Measurements from ENCODE around the gene TAF1D.

The TAF1D gene

GRCh38 chr11:93733474-93733873, 7.8 kb downstream of the TAF1D start:
- Histone ChIP-seq H3K27ac (peak overlapping the region; percentile 59), H3K4me3 (ENCODE audit: low read depth in 1 of 2, low read length in 1 of 2) (no peak overlapping the region), H3K4me1 (ENCODE audit: control insufficient read depth in 1 of 2, insufficient read depth in 1 of 2, low read depth in 1 of 2, low read length in 1 of 2) (peaks cover 4 to 13% of the 10 kb centered on the region in 2 experiments), H3K36me3 (peaks cover 100% of the 10 kb centered on the region), H3K9me3 (no peaks in the 10 kb centered on the region), H3K27me3 (no peaks in the 10 kb centered on the region)
- TF ChIP-seq CTCF (IDR thresholded peaks at IDR 0.05), result no peak

DNA sequence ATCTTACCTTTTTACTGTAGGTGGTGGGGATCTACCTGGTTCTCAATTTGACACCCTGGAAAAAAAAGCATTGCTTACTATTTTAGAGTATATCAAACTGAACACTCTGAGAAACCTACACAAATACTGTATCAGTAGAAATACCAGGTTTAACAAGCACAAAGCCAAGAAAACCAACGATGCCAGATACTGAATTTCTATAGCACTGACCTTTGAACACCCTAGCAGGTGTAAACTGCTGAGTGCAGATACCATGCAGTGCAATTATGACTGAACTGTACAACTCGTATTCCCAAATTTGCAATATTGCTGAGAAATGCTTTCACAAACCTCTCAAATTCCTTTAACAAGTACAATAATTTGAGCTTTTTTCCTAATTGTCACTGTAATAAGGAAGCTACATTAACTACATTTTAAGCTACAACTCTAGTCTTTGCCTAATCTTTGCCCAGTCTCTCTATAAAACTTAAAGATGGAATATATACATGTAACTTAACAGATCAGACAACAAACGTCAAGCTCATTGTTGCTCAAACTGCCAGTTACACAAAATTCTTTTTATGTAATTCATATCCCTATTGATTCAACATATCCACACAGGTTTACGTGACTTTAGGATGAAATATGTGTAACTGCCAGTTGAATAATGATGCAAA, 8.9 kb downstream of the TAF1D start:
- Histone ChIP-seq H3K4me3 (ENCODE audit: low read depth in 1 of 2, low read length in 1 of 2) (no peak overlapping the region), H3K36me3 (peaks cover 100% of the 10 kb centered on the region), H3K27ac (peak overlapping the region; percentile 23), H3K4me1 (ENCODE audit: control insufficient read depth in 1 of 2, insufficient read depth in 1 of 2, low read depth in 1 of 2, low read length in 1 of 2) (peaks cover 4 to 12% of the 10 kb centered on the region in 2 experiments), H3K9me3 (no peaks in the 10 kb centered on the region), H3K27me3 (no peaks in the 10 kb centered on the region)
- TF ChIP-seq CTCF (IDR thresholded peaks at IDR 0.05), result no peak

DNA sequence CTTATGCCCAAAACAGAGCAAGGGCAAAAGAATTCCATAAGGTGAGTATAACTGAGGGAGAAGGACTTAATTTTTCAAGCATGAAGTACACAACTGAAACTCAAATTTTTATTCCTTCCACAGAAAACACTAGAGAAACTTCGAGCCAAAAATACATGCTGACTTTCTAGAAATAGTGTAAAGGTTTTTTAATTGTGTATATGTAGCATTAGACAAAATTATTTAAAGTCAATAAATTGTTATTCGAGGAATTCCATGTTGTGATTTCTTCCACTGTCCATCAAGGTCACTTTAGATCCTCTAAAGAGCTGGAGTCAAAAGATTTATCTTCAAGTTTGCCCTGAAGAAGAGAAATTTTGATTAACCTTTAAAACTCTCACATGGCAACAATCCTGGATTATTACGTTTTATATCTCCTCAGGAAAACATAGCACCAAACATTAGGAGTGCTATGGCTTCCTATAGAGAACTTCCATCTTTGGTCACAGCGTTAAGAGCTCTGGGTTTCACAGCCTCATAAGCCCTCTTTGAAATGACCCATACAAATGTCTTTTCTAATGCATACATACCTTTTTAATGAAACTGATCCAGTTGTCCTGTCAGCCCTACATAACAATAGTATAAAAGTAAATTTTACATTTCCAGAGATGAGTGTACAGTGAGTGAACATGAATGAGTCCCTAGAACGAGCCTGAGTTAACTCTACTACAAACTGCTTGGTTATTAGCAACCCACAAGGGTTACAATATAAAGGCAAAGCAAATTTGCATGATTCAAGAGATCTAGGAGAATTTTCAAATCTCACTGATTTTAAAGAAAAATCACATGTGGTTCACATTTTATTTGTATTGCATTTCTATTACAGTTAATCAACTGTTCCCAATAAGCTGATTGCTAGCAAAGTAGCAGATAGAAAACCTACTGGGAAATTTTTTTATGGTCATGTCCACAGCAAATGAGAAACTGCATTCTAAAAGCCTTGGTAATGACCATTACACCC, 10.9 kb downstream of the TAF1D start:
- Histone ChIP-seq H3K9me3 (no peaks in the 10 kb centered on the region), H3K36me3 (peaks cover 96% of the 10 kb centered on the region), H3K27me3 (no peaks in the 10 kb centered on the region), H3K27ac (peak overlapping the region; percentile 26), H3K4me3 (ENCODE audit: low read depth in 1 of 2, low read length in 1 of 2) (no peak overlapping the region), H3K4me1 (ENCODE audit: control insufficient read depth in 1 of 2, insufficient read depth in 1 of 2, low read depth in 1 of 2, low read length in 1 of 2) (peaks cover 4 to 12% of the 10 kb centered on the region in 2 experiments)
- no peak for TF ChIP-seq CTCF (IDR thresholded peaks at IDR 0.05)

GRCh38 chr11:93729129-93729616, 12.1 kb downstream of the TAF1D start:
- H3K4me3 ChIP-seq (ENCODE audit: low read depth in 1 of 2, low read length in 1 of 2), result no peak overlapping the region
- peak overlapping the region; percentile 28 for H3K27ac ChIP-seq
- H3K9me3 ChIP-seq, result no peaks in the 10 kb centered on the region
- TF ChIP-seq CTCF (IDR thresholded peaks at IDR 0.05), result no peak
- H3K36me3 ChIP-seq, result peaks cover 91% of the 10 kb centered on the region
- peaks cover 4 to 12% of the 10 kb centered on the region in 2 experiments for H3K4me1 ChIP-seq (ENCODE audit: control insufficient read depth in 1 of 2, insufficient read depth in 1 of 2, low read depth in 1 of 2, low read length in 1 of 2)
- no peaks in the 10 kb centered on the region for H3K27me3 ChIP-seq

DNA sequence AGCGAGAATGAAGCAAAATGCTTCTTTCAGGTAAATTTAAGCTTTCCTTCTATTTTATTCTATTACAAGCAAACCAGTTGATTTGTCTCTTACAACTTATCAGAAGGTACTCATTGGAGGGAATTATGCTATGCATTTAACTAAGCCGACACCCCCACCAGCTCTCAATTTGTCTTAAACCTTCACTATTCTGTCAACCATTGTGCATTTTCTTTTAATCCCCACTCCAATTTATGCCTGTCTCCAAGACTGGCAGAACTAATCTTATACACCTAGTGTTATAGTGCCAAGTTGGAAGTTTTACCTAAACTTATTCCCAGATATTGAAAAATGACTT, 12.5 kb downstream of the TAF1D start:
- Histone ChIP-seq H3K27ac (peak overlapping the region; percentile 28), H3K4me1 (ENCODE audit: control insufficient read depth in 1 of 2, insufficient read depth in 1 of 2, low read depth in 1 of 2, low read length in 1 of 2) (peaks cover 3 to 11% of the 10 kb centered on the region in 2 experiments), H3K36me3 (peaks cover 87% of the 10 kb centered on the region), H3K27me3 (no peaks in the 10 kb centered on the region), H3K4me3 (ENCODE audit: low read depth in 1 of 2, low read length in 1 of 2) (no peak overlapping the region), H3K9me3 (no peaks in the 10 kb centered on the region)
- no peak for TF ChIP-seq CTCF (IDR thresholded peaks at IDR 0.05)

All from neutrophil (primary cell).